ENCODE measurements around the gene M6PR. TPM values are rescaled to one million over a fixed set of nuclear protein-coding genes. Genes with fewer than 3 reads are reported as not detected.

The M6PR gene
- total RNA-seq, 4 donors from 2014 or later = 52.0 to 73.7 (median 59.1) TPM

GRCh38 chr12:8980137-8980536 lies 30.7 kb upstream of the M6PR start:
- H3K4me1 ChIP-seq = no peaks in the 10 kb centered on the region
- no peak for DNase-seq
- no peak overlapping the region for H3K4me3 ChIP-seq
- H3K27ac ChIP-seq = no peak overlapping the region
- TF ChIP-seq CTCF (IDR thresholded peaks at IDR 0.05) = no peak
- TF ChIP-seq POLR2A (IDR thresholded peaks at IDR 0.05) = no peak
- H3K9me3 ChIP-seq = peaks cover 0 to 6% (median 0%) of the 10 kb centered on the region in 4 donors
- no peaks in the 10 kb centered on the region for H3K36me3 ChIP-seq
- no peaks in the 10 kb centered on the region for H3K27me3 ChIP-seq

GRCh38 chr12:8970432-8970831 lies 21.0 kb upstream of the M6PR start:
- DNase-seq = no peak
- Histone ChIP-seq H3K36me3 (no peaks in the 10 kb centered on the region), H3K9me3 (peaks cover 0 to 10% (median 4%) of the 10 kb centered on the region in 4 donors), H3K27ac (no peak overlapping the region), H3K4me1 (no peaks in the 10 kb centered on the region), H3K27me3 (no peaks in the 10 kb centered on the region), H3K4me3 (no peak overlapping the region)
- no peak for TF ChIP-seq CTCF (IDR thresholded peaks at IDR 0.05)
- TF ChIP-seq POLR2A (IDR thresholded peaks at IDR 0.05) = no peak

GRCh38 chr12:8969861-8970411 lies 20.5 kb upstream of the M6PR start:
- peaks cover 0 to 10% (median 4%) of the 10 kb centered on the region in 4 donors for H3K9me3 ChIP-seq
- no peak for DNase-seq
- TF ChIP-seq POLR2A (IDR thresholded peaks at IDR 0.05) (no peak), CTCF (IDR thresholded peaks at IDR 0.05) (no peak)
- no peak overlapping the region for H3K4me3 ChIP-seq
- no peaks in the 10 kb centered on the region for H3K4me1 ChIP-seq
- no peaks in the 10 kb centered on the region for H3K27me3 ChIP-seq
- H3K27ac ChIP-seq = no peak overlapping the region
- H3K36me3 ChIP-seq = no peaks in the 10 kb centered on the region

GRCh38 chr12:8968761-8969160 lies 19.3 kb upstream of the M6PR start:
- TF ChIP-seq POLR2A (IDR thresholded peaks at IDR 0.05) (no peak), CTCF (IDR thresholded peaks at IDR 0.05) (no peak)
- H3K9me3 ChIP-seq = peaks cover 0 to 10% (median 4%) of the 10 kb centered on the region in 4 donors
- DNase-seq = no peak
- H3K4me1 ChIP-seq = no peaks in the 10 kb centered on the region
- no peaks in the 10 kb centered on the region for H3K36me3 ChIP-seq
- no peak overlapping the region for H3K4me3 ChIP-seq
- H3K27ac ChIP-seq = no peak overlapping the region
- H3K27me3 ChIP-seq = no peaks in the 10 kb centered on the region

GRCh38 chr12:8960176-8960575 lies 10.7 kb upstream of the M6PR start:
- no peaks in the 10 kb centered on the region for H3K4me1 ChIP-seq
- no peaks in the 10 kb centered on the region for H3K9me3 ChIP-seq
- H3K27me3 ChIP-seq = no peaks in the 10 kb centered on the region
- DNase-seq = no peak
- no peak for TF ChIP-seq POLR2A (IDR thresholded peaks at IDR 0.05)
- TF ChIP-seq CTCF (IDR thresholded peaks at IDR 0.05) = no peak
- H3K4me3 ChIP-seq = no peak overlapping the region
- no peak overlapping the region for H3K27ac ChIP-seq
- H3K36me3 ChIP-seq = no peaks in the 10 kb centered on the region

GRCh38 chr12:8958066-8958465 lies 8.6 kb upstream of the M6PR start:
- DNase-seq = no peak
- no peaks in the 10 kb centered on the region for H3K4me1 ChIP-seq
- H3K36me3 ChIP-seq = no peaks in the 10 kb centered on the region
- no peak overlapping the region for H3K4me3 ChIP-seq
- no peak overlapping the region for H3K27ac ChIP-seq
- no peaks in the 10 kb centered on the region for H3K9me3 ChIP-seq
- TF ChIP-seq POLR2A (IDR thresholded peaks at IDR 0.05) = no peak
- no peaks in the 10 kb centered on the region for H3K27me3 ChIP-seq

Measured in Peyer's patch (tissue), 4 donors.